ENCODE measurements around the gene HS3ST4.

Gene HS3ST4

GRCh38 chr16:25916037-25916436 is 224.3 kb downstream of the HS3ST4 start:
- H3K36me3 ChIP-seq (ENCODE audit: control insufficient read depth, insufficient read depth, low read length) = no peaks in the 10 kb centered on the region
- no peak for DNase-seq (ENCODE audit: low read depth, low spot score)
- no CpG with 5 or more reads among the region's 4 CpGs for WGBS (ENCODE audit: insufficient coverage, insufficient read length)

GRCh38 chr16:25922438-25922837 is 230.7 kb downstream of the HS3ST4 start:
- H3K9me3 ChIP-seq (ENCODE audit: control insufficient read depth, insufficient read depth, low read length) = no peaks in the 10 kb centered on the region
- no CpG with 5 or more reads among the region's 2 CpGs for WGBS (ENCODE audit: insufficient coverage, insufficient read length)
- H3K27ac ChIP-seq (ENCODE audit: low read length) = no peak overlapping the region
- DNase-seq (ENCODE audit: low read depth, low spot score) = no peak
- H3K36me3 ChIP-seq (ENCODE audit: control insufficient read depth, insufficient read depth, low read length) = no peaks in the 10 kb centered on the region
- H3K4me1 ChIP-seq (ENCODE audit: control insufficient read depth, insufficient read depth, low read length) = no peaks in the 10 kb centered on the region
- H3K4me3 ChIP-seq (ENCODE audit: low read length) = no peak overlapping the region
- H3K27me3 ChIP-seq (ENCODE audit: control insufficient read depth, insufficient read depth, low read length) = no peaks in the 10 kb centered on the region

More at GRCh38 chr16:25916037-25916436, 224.3 kb downstream of the HS3ST4 start:
- H3K27me3 ChIP-seq (ENCODE audit: control insufficient read depth, insufficient read depth, low read length) = no peaks in the 10 kb centered on the region
- H3K9me3 ChIP-seq (ENCODE audit: control insufficient read depth, insufficient read depth, low read length) = no peaks in the 10 kb centered on the region
- no peak overlapping the region for H3K27ac ChIP-seq (ENCODE audit: low read length)
- H3K4me3 ChIP-seq (ENCODE audit: low read length) = no peak overlapping the region
- H3K4me1 ChIP-seq (ENCODE audit: control insufficient read depth, insufficient read depth, low read length) = peaks cover 2% of the 10 kb centered on the region; the same call in 1 of the 2 replicates

- Histone ChIP-seq H3K27me3 (ENCODE audit: control insufficient read depth, insufficient read depth, low read length) (no peaks in the 10 kb centered on the region), H3K36me3 (ENCODE audit: control insufficient read depth, insufficient read depth, low read length) (no peaks in the 10 kb centered on the region), H3K9me3 (ENCODE audit: control insufficient read depth, insufficient read depth, low read length) (no peaks in the 10 kb centered on the region), H3K4me3 (ENCODE audit: low read length) (no peak overlapping the region), H3K4me1 (ENCODE audit: control insufficient read depth, insufficient read depth, low read length) (no peaks in the 10 kb centered on the region), H3K27ac (ENCODE audit: low read length) (no peak overlapping the region)
- WGBS (ENCODE audit: insufficient coverage, insufficient read length) = no CpG with 5 or more reads among the region's 8 CpGs
- no peak for DNase-seq (ENCODE audit: low read depth, low spot score)
Observed at GRCh38 chr16:25925421-25925820, 233.7 kb downstream of the HS3ST4 start.

- no peaks in the 10 kb centered on the region for H3K36me3 ChIP-seq (ENCODE audit: control insufficient read depth, insufficient read depth, low read length)
- H3K9me3 ChIP-seq (ENCODE audit: control insufficient read depth, insufficient read depth, low read length) = no peaks in the 10 kb centered on the region
- no peaks in the 10 kb centered on the region for H3K4me1 ChIP-seq (ENCODE audit: control insufficient read depth, insufficient read depth, low read length)
- no peak overlapping the region for H3K27ac ChIP-seq (ENCODE audit: low read length)
- H3K4me3 ChIP-seq (ENCODE audit: low read length) = no peak overlapping the region
- H3K27me3 ChIP-seq (ENCODE audit: control insufficient read depth, insufficient read depth, low read length) = no peaks in the 10 kb centered on the region
- DNase-seq (ENCODE audit: low read depth, low spot score) = no peak
- WGBS (ENCODE audit: insufficient coverage, insufficient read length) = no CpG with 5 or more reads among the region's 4 CpGs
Observed at GRCh38 chr16:25931473-25932035, 239.8 kb downstream of the HS3ST4 start.

GRCh38 chr16:25941800-25942499 is 250.2 kb downstream of the HS3ST4 start:
- no peaks in the 10 kb centered on the region for H3K36me3 ChIP-seq (ENCODE audit: control insufficient read depth, insufficient read depth, low read length)
- DNase-seq (ENCODE audit: low read depth, low spot score) = no peak
- no CpG with 5 or more reads among the region's 4 CpGs for WGBS (ENCODE audit: insufficient coverage, insufficient read length)

GRCh38 chr16:25950586-25951281 is 259.0 kb downstream of the HS3ST4 start:
- Histone ChIP-seq H3K27ac (ENCODE audit: low read length) (no peak overlapping the region), H3K36me3 (ENCODE audit: control insufficient read depth, insufficient read depth, low read length) (no peaks in the 10 kb centered on the region), H3K4me1 (ENCODE audit: control insufficient read depth, insufficient read depth, low read length) (peaks cover 5% of the 10 kb centered on the region; the same call in 1 of the 2 replicates), H3K9me3 (ENCODE audit: control insufficient read depth, insufficient read depth, low read length) (no peaks in the 10 kb centered on the region; the same call in none of the 2 replicates), H3K27me3 (ENCODE audit: control insufficient read depth, insufficient read depth, low read length) (no peaks in the 10 kb centered on the region; the same call in 1 of the 2 replicates), H3K4me3 (ENCODE audit: low read length) (no peak overlapping the region)
- WGBS (ENCODE audit: insufficient coverage, insufficient read length) = no CpG with 5 or more reads among the region's 3 CpGs
- peak; percentile 94 for DNase-seq (ENCODE audit: low read depth, low spot score)

More at GRCh38 chr16:25941800-25942499, 250.2 kb downstream of the HS3ST4 start:
- H3K4me1 ChIP-seq (ENCODE audit: control insufficient read depth, insufficient read depth, low read length) = no peaks in the 10 kb centered on the region
- no peak overlapping the region for H3K27ac ChIP-seq (ENCODE audit: low read length)
- no peak overlapping the region for H3K4me3 ChIP-seq (ENCODE audit: low read length)
- H3K27me3 ChIP-seq (ENCODE audit: control insufficient read depth, insufficient read depth, low read length) = no peaks in the 10 kb centered on the region
- H3K9me3 ChIP-seq (ENCODE audit: control insufficient read depth, insufficient read depth, low read length) = peaks cover 5% of the 10 kb centered on the region

GRCh38 chr16:25951999-25952398 is 260.2 kb downstream of the HS3ST4 start:
- no peak for DNase-seq (ENCODE audit: low read depth, low spot score)
- WGBS (ENCODE audit: insufficient coverage, insufficient read length) = no CpG with 5 or more reads among the region's 1 CpG
- H3K9me3 ChIP-seq (ENCODE audit: control insufficient read depth, insufficient read depth, low read length) = no peaks in the 10 kb centered on the region

GRCh38 chr16:25952983-25953382 is 261.2 kb downstream of the HS3ST4 start:
- no CpG with 5 or more reads among the region's 3 CpGs for WGBS (ENCODE audit: insufficient coverage, insufficient read length)

More at GRCh38 chr16:25951999-25952398, 260.2 kb downstream of the HS3ST4 start:
- Histone ChIP-seq H3K27me3 (ENCODE audit: control insufficient read depth, insufficient read depth, low read length) (no peaks in the 10 kb centered on the region; the same call in 1 of the 2 replicates), H3K36me3 (ENCODE audit: control insufficient read depth, insufficient read depth, low read length) (no peaks in the 10 kb centered on the region), H3K4me3 (ENCODE audit: low read length) (no peak overlapping the region), H3K4me1 (ENCODE audit: control insufficient read depth, insufficient read depth, low read length) (peaks cover 5% of the 10 kb centered on the region; the same call in 1 of the 2 replicates), H3K27ac (ENCODE audit: low read length) (no peak overlapping the region)

GRCh38 chr16:25957707-25958106 is 265.9 kb downstream of the HS3ST4 start:
- whole genome bisulfite sequencing (ENCODE audit: insufficient coverage, insufficient read length) = no CpG with 5 or more reads among the region's 2 CpGs
- Histone ChIP-seq H3K9me3 (ENCODE audit: control insufficient read depth, insufficient read depth, low read length) (no peaks in the 10 kb centered on the region), H3K27ac (ENCODE audit: low read length) (no peak overlapping the region), H3K36me3 (ENCODE audit: control insufficient read depth, insufficient read depth, low read length) (no peaks in the 10 kb centered on the region), H3K4me3 (ENCODE audit: low read length) (no peak overlapping the region), H3K4me1 (ENCODE audit: control insufficient read depth, insufficient read depth, low read length) (no peaks in the 10 kb centered on the region), H3K27me3 (ENCODE audit: control insufficient read depth, insufficient read depth, low read length) (no peaks in the 10 kb centered on the region)
- DNase-seq (ENCODE audit: low read depth, low spot score) = no peak

More at GRCh38 chr16:25952983-25953382, 261.2 kb downstream of the HS3ST4 start:
- Histone ChIP-seq H3K4me1 (ENCODE audit: control insufficient read depth, insufficient read depth, low read length) (peaks cover 5% of the 10 kb centered on the region; the same call in 1 of the 2 replicates), H3K36me3 (ENCODE audit: control insufficient read depth, insufficient read depth, low read length) (no peaks in the 10 kb centered on the region), H3K4me3 (ENCODE audit: low read length) (no peak overlapping the region), H3K27me3 (ENCODE audit: control insufficient read depth, insufficient read depth, low read length) (no peaks in the 10 kb centered on the region; the same call in 1 of the 2 replicates), H3K9me3 (ENCODE audit: control insufficient read depth, insufficient read depth, low read length) (no peaks in the 10 kb centered on the region), H3K27ac (ENCODE audit: low read length) (no peak overlapping the region)
- no peak for DNase-seq (ENCODE audit: low read depth, low spot score)

GRCh38 chr16:25959221-25959620 is 267.5 kb downstream of the HS3ST4 start:
- WGBS (ENCODE audit: insufficient coverage, insufficient read length) = no CpG with 5 or more reads among the region's 2 CpGs
- no peak for DNase-seq (ENCODE audit: low read depth, low spot score)
- no peak overlapping the region for H3K27ac ChIP-seq (ENCODE audit: low read length)
- no peaks in the 10 kb centered on the region for H3K9me3 ChIP-seq (ENCODE audit: control insufficient read depth, insufficient read depth, low read length)
- no peaks in the 10 kb centered on the region for H3K36me3 ChIP-seq (ENCODE audit: control insufficient read depth, insufficient read depth, low read length)
- no peaks in the 10 kb centered on the region for H3K27me3 ChIP-seq (ENCODE audit: control insufficient read depth, insufficient read depth, low read length)
- H3K4me3 ChIP-seq (ENCODE audit: low read length) = no peak overlapping the region
- no peaks in the 10 kb centered on the region for H3K4me1 ChIP-seq (ENCODE audit: control insufficient read depth, insufficient read depth, low read length)

Measured in iPS DF 6.9 (cell line).